B cell (primary cell): ENCODE data around the gene SASH1.

Experiments
- EZH2 ChIP-seq: IDR thresholded peaks from 2 replicates; pipeline ENCODE4 v1.6.1; 2012; ENCODE audit warnings: borderline replicate concordance, low read depth, mild to moderate bottlenecking, moderate library complexity, low read length; ENCODE audit not compliant: insufficient read depth, poor library complexity, severe bottlenecking
- TF ChIP-seq, protein P1 (sequence below): fragments of 200-600 bp; IDR thresholded peaks from one replicate; pipeline ENCODE4 v1.8.0; 2022; ENCODE audit warnings: antibody characterized with exemption, mild to moderate bottlenecking

DNA sequence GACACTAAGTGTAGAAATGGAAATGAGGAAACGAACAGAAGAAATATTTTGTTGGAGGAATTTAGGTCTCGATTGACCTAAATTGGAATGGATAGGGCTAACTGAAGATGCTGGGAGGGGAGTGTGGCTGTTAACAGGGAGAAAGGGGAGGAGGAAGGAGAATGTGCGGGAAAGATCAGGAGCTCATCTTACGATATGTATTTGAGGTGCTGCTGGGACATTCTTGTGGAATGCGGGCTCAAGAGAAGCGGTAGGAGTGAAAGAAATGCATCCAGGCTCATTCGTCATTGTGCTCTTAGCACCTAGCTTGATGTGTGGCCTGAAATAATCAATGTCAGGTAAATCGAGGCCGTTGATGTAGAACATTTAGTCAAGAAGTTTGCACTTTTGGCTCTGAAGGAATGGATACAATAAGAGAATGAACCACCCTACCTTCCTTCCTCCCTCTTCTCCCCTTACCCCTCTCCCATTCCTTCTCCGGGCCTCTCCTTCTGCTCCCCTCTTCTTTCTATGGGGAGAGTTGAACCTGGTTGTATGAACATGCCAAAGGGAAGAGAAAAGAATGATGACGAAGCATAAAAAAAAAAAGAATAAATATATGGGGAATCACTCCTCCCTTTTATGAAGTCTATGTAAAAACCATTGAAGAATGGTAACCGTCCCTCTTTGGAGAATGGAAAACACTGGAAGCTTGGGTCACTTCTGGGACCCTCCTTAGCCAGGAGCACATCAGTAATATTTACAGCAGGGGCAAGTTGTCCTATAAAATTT, 70.9 kb downstream of the SASH1 start:
- TF ChIP-seq, protein P1, sequence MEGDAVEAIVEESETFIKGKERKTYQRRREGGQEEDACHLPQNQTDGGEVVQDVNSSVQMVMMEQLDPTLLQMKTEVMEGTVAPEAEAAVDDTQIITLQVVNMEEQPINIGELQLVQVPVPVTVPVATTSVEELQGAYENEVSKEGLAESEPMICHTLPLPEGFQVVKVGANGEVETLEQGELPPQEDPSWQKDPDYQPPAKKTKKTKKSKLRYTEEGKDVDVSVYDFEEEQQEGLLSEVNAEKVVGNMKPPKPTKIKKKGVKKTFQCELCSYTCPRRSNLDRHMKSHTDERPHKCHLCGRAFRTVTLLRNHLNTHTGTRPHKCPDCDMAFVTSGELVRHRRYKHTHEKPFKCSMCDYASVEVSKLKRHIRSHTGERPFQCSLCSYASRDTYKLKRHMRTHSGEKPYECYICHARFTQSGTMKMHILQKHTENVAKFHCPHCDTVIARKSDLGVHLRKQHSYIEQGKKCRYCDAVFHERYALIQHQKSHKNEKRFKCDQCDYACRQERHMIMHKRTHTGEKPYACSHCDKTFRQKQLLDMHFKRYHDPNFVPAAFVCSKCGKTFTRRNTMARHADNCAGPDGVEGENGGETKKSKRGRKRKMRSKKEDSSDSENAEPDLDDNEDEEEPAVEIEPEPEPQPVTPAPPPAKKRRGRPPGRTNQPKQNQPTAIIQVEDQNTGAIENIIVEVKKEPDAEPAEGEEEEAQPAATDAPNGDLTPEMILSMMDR: no peak
- TF ChIP-seq EZH2: no peak
